Measurements from ENCODE around the gene TUBB4A.

GRCh38 chr19:6475321-6476108 is 26.6 kb downstream of the TUBB4A start:
- TF ChIP-seq GATA3 (IDR thresholded peaks at IDR 0.05; ENCODE audit: low read depth, low read length) (no peak), GATA2 (IDR thresholded peaks at IDR 0.05; ENCODE audit: low read depth, low read length) (no peak)
